IPS-18c (cell line): Measurements from ENCODE around the gene ARHGEF17.
A peak's percentile ranks its signal among the peaks of the same experiment; 100 is the strongest.

Source experiments
- H3K4me3 ChIP-seq: 2 replicates; pipeline ENCODE4 v1.7.0; 2013; ENCODE audit warnings: low read depth, mild to moderate bottlenecking, low read length, moderate library complexity; ENCODE audit not compliant: insufficient read depth
- H3K9me3 ChIP-seq: one replicate; pipeline ENCODE4 v1.6.1; 2013; ENCODE audit warnings: mild to moderate bottlenecking, low read length, moderate library complexity; ENCODE audit not compliant: control insufficient read depth, insufficient read depth

The ARHGEF17 gene

GRCh38 chr11:73306977-73307322 is 1.1 kb upstream of the ARHGEF17 start:
- Histone ChIP-seq H3K9me3 (no peaks in the 10 kb centered on the region), H3K4me3 (peak overlapping the region; percentile 45; the same call in 1 of the 2 replicates)

- no peaks in the 10 kb centered on the region for H3K9me3 ChIP-seq
- peak overlapping the region; percentile 83 for H3K4me3 ChIP-seq
These were observed 613 bp upstream of the ARHGEF17 start for GRCh38 chr11:73307323-73308002.

GRCh38 chr11:73308961-73309919 is 1.2 kb downstream of the ARHGEF17 start:
- no peaks in the 10 kb centered on the region for H3K9me3 ChIP-seq
- H3K4me3 ChIP-seq, result peak overlapping the region; percentile 83

GRCh38 chr11:73310076-73310475 is 2.0 kb downstream of the ARHGEF17 start:
- Histone ChIP-seq H3K4me3 (no peak overlapping the region), H3K9me3 (no peaks in the 10 kb centered on the region)

GRCh38 chr11:73310661-73311393 is 2.8 kb downstream of the ARHGEF17 start:
- Histone ChIP-seq H3K4me3 (no peak overlapping the region), H3K9me3 (no peaks in the 10 kb centered on the region)

- Histone ChIP-seq H3K9me3 (no peaks in the 10 kb centered on the region), H3K4me3 (no peak overlapping the region)
These were observed 3.4 kb downstream of the ARHGEF17 start for GRCh38 chr11:73311394-73311869.

- H3K4me3 ChIP-seq, result no peak overlapping the region
- no peaks in the 10 kb centered on the region for H3K9me3 ChIP-seq
These were observed 4.0 kb downstream of the ARHGEF17 start for GRCh38 chr11:73312036-73312435.

- Histone ChIP-seq H3K4me3 (no peak overlapping the region), H3K9me3 (no peaks in the 10 kb centered on the region)
These were observed 4.8 kb downstream of the ARHGEF17 start for GRCh38 chr11:73312851-73313327.

GRCh38 chr11:73313652-73314051 is 5.6 kb downstream of the ARHGEF17 start:
- Histone ChIP-seq H3K9me3 (no peaks in the 10 kb centered on the region), H3K4me3 (no peak overlapping the region)

- H3K4me3 ChIP-seq, result no peak overlapping the region
- H3K9me3 ChIP-seq, result no peaks in the 10 kb centered on the region
These were observed 6.3 kb downstream of the ARHGEF17 start for GRCh38 chr11:73314117-73314961.

GRCh38 chr11:73315293-73316020 is 7.4 kb downstream of the ARHGEF17 start:
- H3K9me3 ChIP-seq, result no peaks in the 10 kb centered on the region
- H3K4me3 ChIP-seq, result no peak overlapping the region

GRCh38 chr11:73316422-73316821 is 8.3 kb downstream of the ARHGEF17 start:
- no peak overlapping the region for H3K4me3 ChIP-seq

GRCh38 chr11:73317373-73317772 is 9.3 kb downstream of the ARHGEF17 start:
- no peak overlapping the region for H3K4me3 ChIP-seq
- no peaks in the 10 kb centered on the region for H3K9me3 ChIP-seq

More at GRCh38 chr11:73316422-73316821, 8.3 kb downstream of the ARHGEF17 start:
- H3K9me3 ChIP-seq, result no peaks in the 10 kb centered on the region

GRCh38 chr11:73317803-73318202 is 9.7 kb downstream of the ARHGEF17 start:
- Histone ChIP-seq H3K4me3 (no peak overlapping the region), H3K9me3 (no peaks in the 10 kb centered on the region)

GRCh38 chr11:73318501-73319011 is 10.5 kb downstream of the ARHGEF17 start:
- Histone ChIP-seq H3K9me3 (no peaks in the 10 kb centered on the region), H3K4me3 (no peak overlapping the region)
